Glomerular endothelial cell (primary cell): ENCODE data around the gene SMIM9. TPM values are rescaled to one million over a fixed set of nuclear protein-coding genes. Genes with fewer than 3 reads are reported as not detected.
A peak's percentile ranks its signal among the peaks of the same experiment; 100 is the strongest.
"Not testable (repeated sequence)": the region's sequence is repeated elsewhere in the genome, so short reads cannot be mapped to it uniquely, and the experiment has no call there.

ENCODE experiments used
- DNase-seq: peaks from one replicate; pipeline ENCODE4 v3.0.0-alpha.2; 2011; ENCODE audit warnings: low read depth, low spot score; ENCODE audit errors: extremely low read depth
- total RNA-seq: library from RNA; depleted of rRNA; stranded (reverse); fragments of >200 nt; gene quantifications from 2 replicates; pipeline ENCODE4 v1.2.3, GENCODE V29; 2015

SMIM9 gene
- not detected in 2 replicates for total RNA-seq

- no peak for DNase-seq
Measured at GRCh38 chrX:154834562-154834961, at the start of gene SMIM9. Gene SMIM9, minus strand, starts transcription at chrX:154834662. Its CDS starts 3,806 bp downstream, at chrX:154830856.

GRCh38 chrX:154884069-154884468, 49.6 kb upstream of the SMIM9 start:
- DNase-seq: not testable (repeated sequence)

DNA sequence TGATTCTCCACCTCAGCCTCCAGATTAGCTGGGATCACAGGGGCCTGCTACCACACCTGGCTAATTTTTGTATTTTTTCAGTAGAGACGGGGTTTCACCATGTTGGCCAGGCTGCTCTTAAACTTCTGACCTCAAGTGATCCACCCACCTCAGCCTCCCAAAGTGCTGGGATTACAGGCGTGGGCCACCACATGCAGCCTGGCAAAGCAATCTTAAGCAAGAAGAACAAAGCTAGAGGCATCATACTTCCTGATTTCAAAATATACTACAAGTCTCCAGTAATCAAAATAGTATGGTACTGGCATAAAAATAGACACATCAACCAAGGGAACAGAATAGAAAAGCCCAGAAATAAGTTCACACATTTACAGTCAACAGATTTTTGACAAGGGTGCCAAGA, 38.9 kb upstream of the SMIM9 start:
- DNase-seq: no peak

DNA sequence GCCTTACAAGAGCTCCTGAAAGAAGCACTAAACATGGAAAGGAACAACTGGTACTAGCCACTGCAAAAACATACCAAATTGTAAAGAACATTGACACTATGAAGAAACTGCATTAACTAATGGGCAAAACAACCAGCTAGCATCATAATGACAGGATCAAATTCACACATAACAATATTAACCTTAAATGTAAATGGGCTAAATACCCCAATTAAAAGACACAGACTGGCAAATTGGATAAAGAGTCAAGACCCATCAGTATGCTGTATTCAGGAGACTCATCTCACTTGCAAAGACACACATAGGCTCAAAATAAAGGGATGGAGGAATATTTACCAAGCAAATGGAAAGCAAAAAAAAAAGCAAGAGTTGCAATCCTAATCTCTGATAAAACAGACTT, 34.1 kb upstream of the SMIM9 start:
- DNase-seq: not testable (repeated sequence)

DNA sequence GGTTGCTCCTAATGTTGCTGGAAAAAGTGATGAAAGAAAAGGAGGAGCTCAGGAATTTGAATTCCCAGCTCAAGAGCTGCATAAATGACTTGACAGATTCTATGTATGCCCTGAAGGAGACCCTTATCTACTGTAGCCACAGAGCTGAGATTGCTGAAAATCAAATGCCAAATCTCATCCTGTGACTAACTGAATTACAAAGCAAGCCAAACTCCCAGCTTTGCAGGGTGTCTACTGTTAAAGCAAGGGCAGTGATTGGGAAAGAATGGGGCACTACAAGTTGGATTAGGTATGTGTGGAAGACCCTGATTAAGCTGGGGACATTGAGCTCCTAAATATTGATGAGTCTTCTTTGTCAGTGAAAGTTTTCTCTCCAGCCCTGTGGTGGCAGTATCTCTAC, 20.8 kb upstream of the SMIM9 start:
- no peak for DNase-seq

DNA sequence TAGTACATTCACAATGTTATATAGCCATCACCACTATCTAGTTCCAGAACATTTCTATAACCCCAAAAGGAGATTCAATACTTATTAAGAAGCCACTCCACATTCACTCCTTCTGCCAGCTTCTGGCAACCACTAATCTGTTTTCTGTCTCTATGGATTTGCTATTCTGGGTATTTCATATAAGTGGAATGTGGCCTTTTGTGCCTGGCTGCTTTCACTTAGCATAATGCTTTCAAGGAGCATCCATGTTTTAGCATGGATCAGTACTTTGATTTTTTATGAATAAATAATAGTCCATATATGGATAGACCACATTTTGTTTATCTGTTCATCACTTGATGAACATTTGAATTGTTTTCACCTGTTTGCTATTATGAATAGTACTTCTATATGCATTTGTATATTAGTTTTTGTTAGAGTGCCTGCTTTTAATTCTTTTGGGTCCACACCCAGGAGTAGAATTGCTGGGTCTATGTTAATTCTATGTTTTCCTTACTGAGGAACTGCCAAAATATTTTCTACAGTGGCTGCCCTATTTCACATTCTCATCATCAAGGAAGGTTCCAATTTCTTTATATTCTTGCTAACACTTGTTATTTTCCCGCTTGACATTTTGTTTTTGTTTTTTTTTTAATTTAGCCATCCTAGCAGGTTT, 16.6 kb upstream of the SMIM9 start:
- no peak for DNase-seq

GRCh38 chrX:154840856-154841255, 6.4 kb upstream of the SMIM9 start:
- DNase-seq: peak; percentile 23

DNA sequence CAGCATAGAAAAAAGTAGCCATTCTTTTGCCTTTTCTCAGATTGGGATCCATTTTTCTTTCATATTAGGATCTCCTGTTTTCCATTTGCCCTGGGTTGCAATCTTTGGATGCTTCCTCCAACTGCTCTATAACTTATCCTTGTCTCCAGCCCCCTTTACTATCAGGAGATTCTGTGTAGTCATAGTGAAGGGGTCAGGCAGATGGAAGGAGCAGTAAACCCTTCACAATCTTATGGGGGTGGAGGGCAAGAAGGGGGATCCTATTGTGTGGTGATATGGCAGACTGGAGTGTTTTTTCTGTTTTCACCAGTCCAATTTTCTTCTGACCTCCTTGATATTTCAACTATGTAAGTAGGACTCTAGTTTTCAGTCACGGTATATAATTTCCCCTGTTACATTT, 1.7 kb upstream of the SMIM9 start:
- DNase-seq: no peak

DNA sequence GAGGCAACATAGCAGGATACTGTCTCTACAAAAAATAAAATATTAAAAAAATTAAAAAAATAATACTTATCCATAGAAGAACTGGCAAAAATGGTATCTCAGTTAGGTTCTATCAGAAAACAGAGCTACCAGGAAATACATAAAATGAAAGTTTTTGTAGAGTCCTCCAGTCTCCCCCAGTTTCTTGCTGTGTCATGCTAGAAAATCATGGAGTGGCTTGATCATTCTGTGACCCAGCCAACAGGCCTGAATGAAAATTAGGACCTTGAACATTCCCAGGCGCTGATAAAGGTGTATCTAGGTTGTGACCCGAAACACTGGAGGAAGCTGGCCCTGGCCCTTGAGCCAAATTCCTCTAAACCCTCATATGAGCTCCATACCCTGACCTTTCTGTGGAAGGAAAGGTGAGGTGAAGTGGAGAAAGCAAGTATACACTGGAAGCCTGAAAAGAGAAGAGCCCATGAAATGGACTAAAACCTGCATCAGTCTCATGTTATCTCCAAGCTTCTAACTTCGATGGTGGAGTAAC, 652 bp downstream of the SMIM9 start:
- no peak for DNase-seq

DNA sequence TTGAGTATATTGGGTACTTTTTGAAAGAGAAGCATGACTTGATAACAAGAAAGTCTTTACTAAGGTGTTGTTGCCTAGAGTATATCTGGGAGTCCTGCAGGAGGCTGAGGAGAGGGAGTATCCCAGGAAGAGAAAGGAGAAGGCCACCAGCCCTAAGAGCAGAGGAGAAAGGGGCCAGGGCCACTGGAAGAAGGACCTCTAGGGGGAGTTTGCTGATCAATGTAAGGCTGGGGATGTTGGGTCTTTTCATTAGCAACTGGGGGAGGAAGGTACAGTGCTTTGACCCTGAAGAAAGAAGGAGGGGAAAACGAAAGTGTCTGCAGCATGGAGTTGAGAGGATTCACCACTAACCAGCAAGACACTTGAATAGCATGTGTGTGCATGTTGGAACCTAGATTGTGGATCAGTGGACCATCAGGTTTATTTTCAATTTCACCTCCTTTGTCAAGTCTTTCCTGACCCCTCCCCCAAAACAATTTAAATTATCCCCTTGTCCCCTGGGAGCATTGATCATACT, 4.5 kb downstream of the SMIM9 start:
- DNase-seq: no peak

DNA sequence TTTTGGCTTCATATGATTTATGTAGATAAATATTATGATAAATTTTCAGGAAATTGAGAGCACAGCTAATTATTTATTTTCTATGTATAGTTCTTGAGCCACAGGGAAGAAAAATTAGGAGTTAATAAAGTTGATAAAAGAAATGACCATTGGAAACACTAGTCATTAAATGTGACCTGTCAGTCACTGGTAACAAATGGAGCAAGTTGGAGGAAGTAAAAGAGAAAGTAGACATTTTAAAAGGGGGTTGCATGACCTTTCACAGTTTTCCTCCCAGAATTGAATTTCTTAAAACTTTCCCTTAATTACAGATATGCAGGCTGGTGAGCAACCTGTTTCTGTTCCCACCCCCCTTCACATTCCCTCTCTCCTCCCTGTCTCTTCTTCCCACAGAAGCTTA, 5.3 kb downstream of the SMIM9 start:
- no peak for DNase-seq

DNA sequence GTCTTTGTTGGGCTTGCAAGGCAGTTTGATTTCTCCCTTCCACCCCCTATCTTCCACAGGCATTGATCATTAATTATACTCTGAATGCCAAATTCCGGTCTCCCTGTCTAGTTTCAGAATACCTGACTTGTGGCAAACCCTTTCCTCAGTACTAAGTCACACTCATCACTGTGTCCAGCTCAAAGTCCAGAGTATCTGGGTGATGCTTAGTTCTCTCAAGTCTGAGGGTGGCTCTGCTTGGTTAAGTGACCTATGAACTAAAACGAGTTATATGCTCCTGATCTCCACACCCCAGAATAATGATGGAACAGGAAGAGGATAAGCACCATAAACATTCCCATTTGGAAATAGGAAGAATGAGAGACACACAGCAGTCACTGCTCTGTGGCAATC, 6.5 kb downstream of the SMIM9 start:
- DNase-seq: no peak

DNA sequence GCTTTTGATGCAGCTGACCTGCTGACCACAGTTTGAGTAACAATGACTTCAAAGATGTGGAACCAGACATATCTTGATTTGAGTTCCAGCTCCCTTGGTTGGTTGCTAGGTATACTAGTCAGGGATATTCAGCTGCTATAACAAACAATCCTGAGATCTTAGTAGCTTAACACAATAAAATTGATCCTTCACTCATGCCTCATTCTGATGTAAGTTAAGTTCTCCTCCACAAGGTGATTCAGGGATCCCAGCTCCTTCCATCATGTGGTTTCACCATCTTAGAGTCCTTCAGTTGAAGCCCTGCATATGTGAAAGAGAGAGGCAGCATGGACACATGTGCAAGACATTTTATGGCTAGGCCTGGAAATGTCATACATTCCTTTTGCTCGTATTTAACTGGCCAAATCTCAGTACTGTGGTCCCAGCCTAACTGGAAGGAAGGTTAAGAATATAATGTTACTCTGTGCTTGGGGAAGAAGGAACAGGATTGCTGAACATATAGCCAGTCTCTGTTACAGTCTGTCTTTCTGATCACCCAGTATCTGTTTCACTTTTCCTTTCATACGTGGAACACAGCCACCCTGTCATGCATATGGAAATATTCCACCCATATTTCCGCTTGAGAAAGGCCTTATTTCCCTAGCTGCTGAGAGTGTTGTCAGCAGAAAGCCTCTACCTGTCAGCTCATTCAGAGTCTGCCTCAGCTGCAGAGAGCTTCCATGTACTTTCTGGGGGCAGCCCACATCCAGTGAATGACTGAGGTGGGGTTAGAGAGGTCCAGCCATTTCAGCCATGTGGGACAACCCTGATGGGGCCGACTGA, 7.1 kb downstream of the SMIM9 start:
- no peak for DNase-seq

- DNase-seq: not testable (repeated sequence)
Measured at GRCh38 chrX:154825586-154825985, 8.9 kb downstream of the SMIM9 start.

DNA sequence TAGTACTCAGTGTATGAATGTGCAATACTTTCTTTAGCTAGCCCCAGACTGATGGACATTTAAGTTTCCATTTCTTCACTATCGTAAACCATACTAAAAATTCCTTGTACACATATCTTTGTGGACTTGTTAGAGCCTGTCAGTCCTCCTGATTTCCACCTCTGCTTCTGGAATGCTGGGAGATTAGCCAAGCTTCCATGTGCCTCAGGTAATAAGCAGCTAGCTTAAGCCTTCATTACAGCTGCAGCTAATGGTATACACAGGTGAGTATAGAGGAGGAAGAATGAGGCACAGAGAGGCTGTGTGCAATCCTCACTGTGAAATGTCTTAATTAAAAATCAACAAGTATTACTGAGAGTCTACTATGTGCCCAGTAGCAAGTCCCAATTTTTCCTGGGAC, 9.8 kb downstream of the SMIM9 start:
- DNase-seq: no peak

DNA sequence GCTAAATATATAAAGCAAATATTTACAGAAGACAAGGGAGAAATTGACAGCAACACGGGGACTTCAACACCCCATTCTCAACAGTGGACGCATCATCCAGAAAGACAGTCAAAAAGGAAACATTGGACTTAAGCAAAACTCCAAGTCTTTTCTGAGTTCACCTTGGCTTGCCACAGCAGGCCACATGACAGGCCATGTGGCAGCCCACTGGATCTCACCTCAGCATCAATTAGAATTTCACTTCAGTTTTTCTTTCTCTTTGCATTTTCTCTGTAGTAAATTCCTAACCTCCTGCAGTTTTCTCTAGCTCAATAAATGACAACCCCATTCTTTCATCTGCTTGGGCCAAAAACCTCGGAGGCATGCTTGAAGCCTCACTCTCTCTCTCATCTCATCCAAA, 12.4 kb downstream of the SMIM9 start:
- no peak for DNase-seq

DNA sequence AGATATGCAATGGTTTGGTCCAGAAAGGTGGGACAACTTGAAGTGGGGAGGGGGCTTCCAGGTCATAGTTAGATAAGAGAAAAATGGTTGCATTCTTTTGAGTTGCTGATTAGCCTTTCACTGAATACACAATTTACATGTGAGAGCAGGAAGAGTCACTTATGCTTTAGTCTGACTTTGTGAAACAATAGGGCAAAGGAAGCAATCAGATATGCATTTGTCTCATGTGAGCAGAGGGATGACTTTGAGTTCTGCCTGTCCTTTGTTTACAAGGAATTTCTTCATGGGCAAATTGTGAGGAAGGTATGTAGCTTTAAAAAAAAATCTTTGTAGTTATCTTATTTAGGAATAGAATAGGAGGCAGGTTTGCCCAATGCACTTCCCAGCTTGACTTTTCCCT, 12.9 kb downstream of the SMIM9 start:
- no peak for DNase-seq

DNA sequence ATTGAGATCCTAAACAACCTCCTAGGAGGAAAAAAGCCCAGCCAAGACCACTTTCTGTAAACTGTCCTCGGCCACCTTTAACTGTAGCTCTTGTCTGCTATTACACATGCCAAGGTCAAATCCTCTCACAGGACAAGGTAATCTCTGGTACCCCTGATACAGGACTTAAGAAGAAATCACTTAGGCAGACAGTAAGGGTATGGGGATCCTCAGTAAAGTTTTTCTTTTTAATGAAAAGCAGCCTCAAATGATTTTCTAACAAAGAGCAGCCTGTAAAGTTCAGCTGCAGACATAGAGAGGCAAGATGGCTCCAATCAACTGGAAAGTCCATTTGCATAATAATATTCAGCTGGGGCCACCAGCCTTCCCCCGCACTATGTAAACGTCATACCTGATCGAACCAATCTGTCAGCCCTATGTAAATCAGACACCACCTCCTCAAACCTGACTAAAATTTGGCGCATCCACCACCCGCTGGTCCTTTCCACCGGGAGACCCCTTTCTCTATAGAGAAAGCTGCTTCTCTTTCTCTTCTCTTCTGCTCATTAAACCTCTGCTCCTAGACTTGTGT, 14.6 kb downstream of the SMIM9 start:
- no peak for DNase-seq

DNA sequence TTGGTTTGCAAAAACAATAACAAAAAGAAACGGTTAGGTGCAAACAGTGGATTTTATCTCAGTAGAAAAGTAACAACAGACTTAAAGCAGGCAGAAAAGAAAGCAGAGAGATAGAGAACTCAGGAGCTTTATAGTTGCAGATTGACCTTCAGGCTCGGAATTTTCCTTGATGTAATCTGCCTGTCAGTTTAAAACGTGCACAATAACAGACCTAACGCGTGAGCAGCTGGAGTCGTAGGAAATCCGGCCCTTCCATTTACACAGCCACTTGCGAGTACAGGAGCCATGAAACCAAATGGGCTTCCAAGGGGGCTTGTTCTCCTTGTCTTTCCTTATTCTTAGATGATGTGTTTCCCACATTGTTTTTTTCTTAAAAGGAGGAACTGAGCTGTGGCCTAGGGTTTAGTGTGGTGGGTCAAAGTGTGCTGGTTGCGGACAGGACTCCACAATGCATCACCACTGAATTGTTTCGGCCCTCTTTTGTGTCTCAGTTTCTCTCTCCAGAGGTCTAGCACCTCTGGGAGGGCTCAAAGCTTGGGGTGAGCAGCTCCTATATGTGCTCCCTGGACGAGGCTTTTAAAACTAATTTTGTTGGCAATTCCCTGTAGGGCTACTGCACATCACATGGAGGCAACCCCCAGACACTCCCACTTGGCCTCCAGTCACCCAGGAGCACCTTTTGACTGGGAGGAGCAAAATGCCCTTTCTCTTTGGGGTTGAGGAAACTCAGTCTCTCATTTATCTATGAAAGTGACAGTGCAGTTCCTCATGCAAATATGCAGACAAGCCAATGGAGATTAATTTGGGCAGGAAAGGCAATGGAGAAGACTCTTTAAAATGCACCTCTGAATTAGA, 15.3 kb downstream of the SMIM9 start:
- no peak for DNase-seq

- not testable (repeated sequence) for DNase-seq
Measured at GRCh38 chrX:154817048-154817618, 17.3 kb downstream of the SMIM9 start.
